Embryonic facial prominence (tissue), 1 donor: ENCODE results near the gene RPSA.
"Not testable (repeated sequence)": the region's sequence is repeated elsewhere in the genome, so short reads cannot be mapped to it uniquely, and the experiment has no call there.

Experiments
- DNase-seq: peaks from one replicate; pipeline ENCODE4 v3.0.0-alpha.2; 2016; ENCODE audit errors: extremely low spot score

RPSA gene

GRCh38 chr3:39419742-39420315 lies 13.3 kb downstream of the RPSA start:
- DNase-seq, result no peak

- DNase-seq, result no peak
Observed at GRCh38 chr3:39420543-39420942, 14.0 kb downstream of the RPSA start.

GRCh38 chr3:39423436-39423970 lies 17.0 kb downstream of the RPSA start:
- no peak for DNase-seq

- no peak for DNase-seq
Observed at GRCh38 chr3:39426312-39426711, 19.8 kb downstream of the RPSA start.

GRCh38 chr3:39427506-39427905 lies 21.0 kb downstream of the RPSA start:
- no peak for DNase-seq

GRCh38 chr3:39428745-39429201 lies 22.3 kb downstream of the RPSA start:
- no peak for DNase-seq

GRCh38 chr3:39429466-39429865 lies 22.9 kb downstream of the RPSA start:
- DNase-seq, result no peak

- no peak for DNase-seq
Observed at GRCh38 chr3:39432342-39432741, 25.8 kb downstream of the RPSA start.

- no peak for DNase-seq
Observed at GRCh38 chr3:39433642-39434041, 27.1 kb downstream of the RPSA start.

GRCh38 chr3:39434574-39434973 lies 28.1 kb downstream of the RPSA start:
- DNase-seq, result no peak

GRCh38 chr3:39435006-39435748 lies 28.7 kb downstream of the RPSA start:
- DNase-seq, result no peak

- no peak for DNase-seq
Observed at GRCh38 chr3:39438880-39439279, 32.4 kb downstream of the RPSA start.

- no peak for DNase-seq
Observed at GRCh38 chr3:39440316-39440715, 33.8 kb downstream of the RPSA start.

- no peak for DNase-seq
Observed at GRCh38 chr3:39443530-39443929, 37.0 kb downstream of the RPSA start.

- no peak for DNase-seq
Observed at GRCh38 chr3:39445927-39446326, 39.4 kb downstream of the RPSA start.

GRCh38 chr3:39446444-39446843 lies 39.9 kb downstream of the RPSA start:
- DNase-seq, result no peak

- DNase-seq, result peak; percentile 72
Observed at GRCh38 chr3:39447637-39448483, 41.3 kb downstream of the RPSA start.

- no peak for DNase-seq
Observed at GRCh38 chr3:39448506-39449233, 42.1 kb downstream of the RPSA start.

GRCh38 chr3:39449796-39450195 lies 43.3 kb downstream of the RPSA start:
- no peak for DNase-seq

GRCh38 chr3:39453134-39453533 lies 46.6 kb downstream of the RPSA start:
- DNase-seq, result no peak

GRCh38 chr3:39453872-39454271 lies 47.4 kb downstream of the RPSA start:
- DNase-seq, result not testable (repeated sequence)
